Gastroesophageal sphincter (tissue), 4 donors: ENCODE measurements around the gene CROCC2. TPM values are rescaled to one million over a fixed set of nuclear protein-coding genes. Genes with fewer than 3 reads are reported as not detected.

ENCODE experiments used
- ATAC-seq: fragments of 150-250 bp; one replicate; pipeline ENCODE4 v1.9.1; 2016; ENCODE audit warnings: mild to moderate bottlenecking, moderate library complexity
- H3K27ac ChIP-seq, 4 donors: fragments of 200-600 bp; sonication (generic) in 3 of 4; 1 replicate in 3 of 4; 2 replicates in 1 of 4; pipeline ENCODE4 v1.5.1; 2016 to 2019
- H3K27me3 ChIP-seq: fragments of 200-600 bp; sonication (generic); one replicate; pipeline ENCODE4 v1.5.1; 2019
- H3K36me3 ChIP-seq, 2 donors: fragments of 200-600 bp; sonication (generic); one replicate each; pipeline ENCODE4 v1.5.1; 2019; ENCODE audit warnings: control low read depth in 1 of 2
- H3K4me1 ChIP-seq, 3 donors: fragments of 200-600 bp; sonication (generic); 1 replicate in 2 of 3; 2 replicates in 1 of 3; pipeline ENCODE4 v1.5.1; 2016 to 2019; ENCODE audit warnings: control low read depth in 2 of 3
- H3K4me3 ChIP-seq, 2 donors: fragments of 200-600 bp; sonication (generic); one replicate each; pipeline ENCODE4 v1.5.1; 2019; ENCODE audit warnings: mild to moderate bottlenecking in 1 of 2, moderate library complexity in 1 of 2
- H3K9me3 ChIP-seq, 3 donors: fragments of 200-600 bp; sonication (generic); one replicate each; pipeline ENCODE4 v1.5.1; 2017 to 2019; ENCODE audit warnings: control low read depth in 2 of 3
- EP300 ChIP-seq: sonication (generic); formaldehyde crosslinking; IDR thresholded peaks from one replicate; pipeline ENCODE4 v1.6.1; 2017; ENCODE audit warnings: antibody characterized with exemption, mild to moderate bottlenecking
- POLR2A ChIP-seq, 2 donors: fragments of 450-650 bp; IDR thresholded peaks; one replicate each; pipeline ENCODE4 v1.6.1; 2017; ENCODE audit warnings: antibody characterized with exemption in 2 of 2, mild to moderate bottlenecking in 2 of 2, moderate library complexity in 1 of 2
- POLR2AphosphoS5 ChIP-seq: sonication (generic); formaldehyde crosslinking; IDR thresholded peaks from one replicate; pipeline ENCODE4 v1.6.1; 2017; ENCODE audit warnings: antibody characterized with exemption
- WGBS, 2 donors: methylation state at CpG; one replicate each; pipeline ENCODE4 v1.1.5; 2018; ENCODE audit warnings: low coverage in 1 of 2; 5-methylcytosine and 5-hydroxymethylcytosine counted together
- total RNA-seq, 4 donors: library from RNA; depleted of rRNA; stranded (reverse); fragments of >200 nt; gene quantifications; one replicate each; pipeline ENCODE4 v1.1.0, GENCODE V29; 2016
- TF ChIP-seq, protein P1 (sequence below), 4 experiments: fragments of 200-600 bp in 2 of 4; fragments of 450-650 bp in 2 of 4; sonication (generic) in 1 of 4; IDR thresholded peaks; one replicate each; pipeline ENCODE4 v1.5.1; 2017 to 2019; ENCODE audit warnings: antibody characterized with exemption in 4 of 4, mild to moderate bottlenecking in 2 of 4, moderate library complexity in 2 of 4

CROCC2 gene
- total RNA-seq, 4 donors from 2014 or later, result not detected

DNA sequence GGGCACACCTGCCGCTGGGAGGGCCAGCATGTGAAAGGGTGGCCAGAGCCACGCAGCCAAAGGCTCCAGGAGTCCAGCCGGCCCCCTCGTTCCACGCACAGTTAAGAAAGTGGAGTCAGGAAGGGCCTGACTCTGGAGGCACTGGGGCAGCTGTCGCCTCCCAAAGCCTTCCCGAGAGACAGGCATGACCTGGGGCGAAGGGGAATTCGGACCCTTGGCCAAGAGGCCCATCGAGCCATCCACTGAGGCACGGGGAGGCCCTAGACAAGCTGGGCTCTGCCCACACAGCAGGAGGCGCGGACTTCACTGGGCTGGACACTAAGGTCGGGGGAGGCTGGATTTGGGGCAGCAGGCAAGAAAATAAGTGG lies 53.8 kb downstream of the CROCC2 start:
- peaks cover 74% of the 10 kb centered on the region for H3K27me3 ChIP-seq
- peaks cover 0 to 33% (median 3%) of the 10 kb centered on the region in 3 donors for H3K4me1 ChIP-seq
- no peak for ATAC-seq
- 57 to 75% methylated on average over 2 of the region's 14 CpGs for WGBS, 2 donors
- H3K27ac ChIP-seq, result no peak overlapping the region
- no peaks in the 10 kb centered on the region for H3K36me3 ChIP-seq
- H3K4me3 ChIP-seq, result no peak overlapping the region
- TF ChIP-seq POLR2A (IDR thresholded peaks at IDR 0.05), result no peak
- no peak for TF ChIP-seq POLR2AphosphoS5
- no peaks in the 10 kb centered on the region for H3K9me3 ChIP-seq

DNA sequence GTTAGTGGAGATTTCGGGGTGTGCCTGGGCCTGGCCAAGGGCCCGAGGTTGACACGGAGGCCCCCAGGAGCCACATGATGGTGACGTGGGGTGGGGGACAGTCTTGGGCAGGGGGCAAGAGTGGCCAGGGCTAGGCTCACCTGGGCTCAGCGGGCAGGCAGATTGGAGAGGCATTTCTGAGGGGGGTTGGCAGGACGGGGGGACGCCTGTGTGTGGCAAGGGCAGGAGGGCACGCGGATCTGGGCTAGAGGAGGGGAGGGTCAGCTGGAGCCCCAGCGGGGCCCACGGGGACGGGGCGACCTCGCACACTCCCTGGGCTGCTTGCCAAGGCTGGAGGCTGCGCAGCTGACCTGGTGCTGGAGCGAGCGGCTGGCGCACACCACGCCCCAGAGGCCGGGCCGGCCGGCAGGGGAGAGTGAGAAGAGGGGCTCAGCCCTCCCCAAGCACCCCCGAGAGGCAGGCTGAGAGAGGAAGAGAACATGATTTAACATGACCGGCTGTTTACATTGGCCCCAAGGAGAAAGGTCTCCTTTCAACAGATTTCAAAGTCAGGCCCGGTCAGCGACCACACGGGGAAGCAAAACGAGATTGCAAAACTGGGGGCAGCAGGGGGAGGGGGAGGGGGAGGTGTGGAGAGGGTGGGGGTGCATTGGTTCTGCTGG lies 54.3 kb downstream of the CROCC2 start:
- peaks cover 0 to 33% (median 3%) of the 10 kb centered on the region in 3 donors for H3K4me1 ChIP-seq

DNA sequence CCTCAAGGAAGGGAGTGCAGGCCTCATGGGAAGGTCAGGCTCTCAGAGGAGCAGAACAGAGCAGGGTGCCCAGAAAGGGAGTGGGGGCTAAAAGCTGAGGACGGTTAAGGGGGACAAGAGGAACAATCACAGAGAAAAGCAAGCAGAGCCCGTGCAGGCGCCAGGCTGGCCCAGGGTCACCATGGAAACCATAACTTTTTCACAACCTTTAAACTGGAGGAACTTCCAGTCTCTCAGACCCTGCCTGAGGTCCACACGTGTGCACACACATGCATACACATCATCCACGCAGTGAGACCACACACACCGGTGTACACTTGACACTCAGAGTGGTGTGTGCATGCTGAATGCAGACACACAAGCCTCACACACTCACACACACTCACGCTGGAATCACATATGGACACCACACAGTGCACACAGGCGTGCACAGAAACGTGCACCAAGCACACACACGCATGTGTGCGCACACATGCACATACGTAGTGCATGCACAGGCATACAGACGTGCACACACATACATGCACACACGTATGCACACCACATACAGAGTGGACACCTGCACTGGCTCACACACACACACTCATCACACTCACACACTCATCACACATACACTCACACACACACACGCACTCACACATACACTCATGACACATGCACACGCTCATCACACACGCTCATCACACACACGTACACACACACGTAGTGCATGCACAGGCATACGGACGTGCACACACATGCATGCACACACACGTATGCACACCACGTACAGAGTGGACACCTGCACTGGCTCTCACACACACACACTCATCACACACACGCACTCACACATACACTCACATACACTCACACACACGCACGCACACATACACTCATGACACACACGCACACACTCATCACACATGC lies 55.1 kb downstream of the CROCC2 start:
- Histone ChIP-seq H3K36me3 (no peaks in the 10 kb centered on the region), H3K4me1 (peaks cover 0 to 33% (median 3%) of the 10 kb centered on the region in 3 donors), H3K4me3 (no peak overlapping the region), H3K9me3 (no peaks in the 10 kb centered on the region), H3K27me3 (peaks cover 63% of the 10 kb centered on the region), H3K27ac (no peak overlapping the region)
- 70 to 71% methylated on average over 20 to 25 of the region's 27 CpGs for WGBS, 2 donors
- TF ChIP-seq POLR2AphosphoS5, result no peak
- TF ChIP-seq, protein P1, sequence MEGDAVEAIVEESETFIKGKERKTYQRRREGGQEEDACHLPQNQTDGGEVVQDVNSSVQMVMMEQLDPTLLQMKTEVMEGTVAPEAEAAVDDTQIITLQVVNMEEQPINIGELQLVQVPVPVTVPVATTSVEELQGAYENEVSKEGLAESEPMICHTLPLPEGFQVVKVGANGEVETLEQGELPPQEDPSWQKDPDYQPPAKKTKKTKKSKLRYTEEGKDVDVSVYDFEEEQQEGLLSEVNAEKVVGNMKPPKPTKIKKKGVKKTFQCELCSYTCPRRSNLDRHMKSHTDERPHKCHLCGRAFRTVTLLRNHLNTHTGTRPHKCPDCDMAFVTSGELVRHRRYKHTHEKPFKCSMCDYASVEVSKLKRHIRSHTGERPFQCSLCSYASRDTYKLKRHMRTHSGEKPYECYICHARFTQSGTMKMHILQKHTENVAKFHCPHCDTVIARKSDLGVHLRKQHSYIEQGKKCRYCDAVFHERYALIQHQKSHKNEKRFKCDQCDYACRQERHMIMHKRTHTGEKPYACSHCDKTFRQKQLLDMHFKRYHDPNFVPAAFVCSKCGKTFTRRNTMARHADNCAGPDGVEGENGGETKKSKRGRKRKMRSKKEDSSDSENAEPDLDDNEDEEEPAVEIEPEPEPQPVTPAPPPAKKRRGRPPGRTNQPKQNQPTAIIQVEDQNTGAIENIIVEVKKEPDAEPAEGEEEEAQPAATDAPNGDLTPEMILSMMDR (IDR thresholded peaks at IDR 0.05), result no peak
- TF ChIP-seq EP300, result no peak
- no peak for TF ChIP-seq POLR2A (IDR thresholded peaks at IDR 0.05)
- no peak for ATAC-seq

More for the DNA sequence above, 54.3 kb downstream of the CROCC2 start:
- TF ChIP-seq POLR2AphosphoS5, result no peak
- no peak for TF ChIP-seq EP300
- TF ChIP-seq POLR2A (IDR thresholded peaks at IDR 0.05), result no peak
- TF ChIP-seq, protein P1 (IDR thresholded peaks at IDR 0.05), result no peak
- WGBS, 2 donors, result 13 to 32% methylated on average over 3 to 6 of the region's 28 CpGs
- peaks cover 70% of the 10 kb centered on the region for H3K27me3 ChIP-seq
- H3K9me3 ChIP-seq, result no peaks in the 10 kb centered on the region
- peak; percentile 23 for ATAC-seq
- H3K36me3 ChIP-seq, result no peaks in the 10 kb centered on the region
- no peak overlapping the region for H3K4me3 ChIP-seq
- no peak overlapping the region for H3K27ac ChIP-seq

DNA sequence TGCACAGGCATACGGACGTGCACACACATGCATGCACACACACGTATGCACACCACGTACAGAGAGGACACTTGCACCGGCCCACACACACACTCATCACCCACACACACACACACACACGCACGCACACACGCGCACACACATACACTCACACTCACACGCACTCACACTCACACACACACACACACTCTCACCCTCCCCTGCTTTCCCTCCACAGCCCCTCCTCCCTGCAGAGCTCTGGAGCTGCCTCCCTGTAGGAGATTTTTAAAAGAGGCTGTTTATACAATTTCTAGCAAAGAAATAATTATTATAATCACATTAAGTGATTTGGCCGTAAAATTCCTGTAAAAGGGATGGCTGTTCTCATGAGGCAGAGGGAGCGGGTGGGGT lies 55.8 kb downstream of the CROCC2 start:
- 24 to 35% methylated on average over 10 of the region's 12 CpGs for WGBS, 2 donors
- peaks cover 0 to 33% (median 3%) of the 10 kb centered on the region in 3 donors for H3K4me1 ChIP-seq

DNA sequence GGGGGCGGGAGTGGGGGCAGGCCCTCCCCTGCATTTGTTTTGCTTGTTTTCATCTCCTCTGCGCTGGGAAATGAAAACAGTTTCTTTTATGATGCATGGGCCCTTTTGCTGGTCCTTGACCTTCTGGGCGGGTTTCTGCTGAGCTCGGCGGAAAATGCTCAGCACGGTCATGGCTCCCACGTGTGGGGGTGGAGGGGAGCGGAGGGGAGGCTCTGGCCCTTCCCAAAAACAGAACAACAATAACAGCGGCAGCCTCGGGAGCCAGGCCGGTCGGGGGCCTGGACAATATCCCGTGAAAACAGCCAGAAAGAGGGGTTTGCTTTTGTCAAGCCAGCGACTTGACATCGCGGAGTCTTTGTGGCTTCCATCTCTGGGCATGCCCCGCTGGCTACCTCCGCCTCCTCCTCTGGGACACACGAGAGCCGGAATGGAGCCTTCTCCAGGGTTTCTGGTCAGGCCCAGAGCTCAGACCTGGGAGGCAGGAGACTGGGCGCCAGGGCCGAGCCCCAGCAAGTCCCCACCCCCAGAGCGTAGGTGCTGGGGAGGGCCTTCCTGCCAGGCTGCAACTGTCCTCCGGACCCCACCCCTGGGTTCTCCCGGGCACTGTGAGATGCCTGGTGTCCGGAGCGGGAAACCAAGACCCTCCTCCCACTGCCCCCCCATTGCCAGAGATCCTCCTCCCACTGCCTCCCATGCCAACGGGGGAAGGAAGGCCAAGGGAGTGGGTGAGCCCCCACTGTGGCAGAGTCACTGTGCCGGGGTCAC lies 56.3 kb downstream of the CROCC2 start:
- ATAC-seq, result peak; percentile 31
- no peaks in the 10 kb centered on the region for H3K36me3 ChIP-seq

More for the DNA sequence above, 55.8 kb downstream of the CROCC2 start:
- Histone ChIP-seq H3K9me3 (no peaks in the 10 kb centered on the region), H3K4me3 (peak overlapping the region in 1 of 2 donors; percentile 4), H3K36me3 (no peaks in the 10 kb centered on the region), H3K27me3 (peaks cover 56% of the 10 kb centered on the region), H3K27ac (peak overlapping the region in 2 of 4 donors; percentile 30 to 40)
- no peak for ATAC-seq
- no peak for TF ChIP-seq POLR2A (IDR thresholded peaks at IDR 0.05)

More for the DNA sequence above, 56.3 kb downstream of the CROCC2 start:
- Histone ChIP-seq H3K27ac (peak overlapping the region in 3 of 4 donors; percentile 30 to 43 (median 40)), H3K4me3 (peak overlapping the region in 1 of 2 donors; percentile 4), H3K27me3 (peaks cover 50% of the 10 kb centered on the region), H3K9me3 (no peaks in the 10 kb centered on the region), H3K4me1 (peaks cover 0 to 33% (median 3%) of the 10 kb centered on the region in 3 donors)
- TF ChIP-seq, protein P1 (IDR thresholded peaks at IDR 0.05), result no peak
- no peak for TF ChIP-seq POLR2A (IDR thresholded peaks at IDR 0.05)
- TF ChIP-seq EP300, result no peak
- WGBS, 2 donors, result 13 to 42% methylated on average over 1 to 4 of the region's 29 CpGs
